Activated T-cell treated with anti-CD3 and anti-CD28 coated beads, Interleukin-2, amount 50 U/mL, for 4 hours (primary cell): ENCODE measurements around the gene PAXX. TPM values are rescaled to one million over a fixed set of nuclear protein-coding genes. Genes with fewer than 3 reads are reported as not detected.

ENCODE experiments used
- ATAC-seq, 2 donors: fragments of 200-7000 bp; cut with Tn5 transposase; one replicate each; pipeline ENCODE4 v1.10.0; 2021
- DNase-seq: peaks from one replicate; pipeline ENCODE4 v3.0.0-alpha.2; 2020
- H3K27me3 Mint-ChIP-seq: one replicate; pipeline ENCODE4 v1.8.0; 2021; ENCODE audit warnings: low read depth, mixed read lengths
- H3K36me3 Mint-ChIP-seq: one replicate; pipeline ENCODE4 v1.8.0; 2022; ENCODE audit warnings: mixed read lengths; ENCODE audit not compliant: insufficient read depth
- H3K4me1 Mint-ChIP-seq: one replicate; pipeline ENCODE4 v1.8.0; 2021; ENCODE audit warnings: low read depth, mixed read lengths
- H3K4me3 Mint-ChIP-seq: one replicate; pipeline ENCODE4 v1.8.0; 2021; ENCODE audit warnings: mild to moderate bottlenecking, moderate library complexity, mixed read lengths
- H3K9me3 Mint-ChIP-seq: one replicate; pipeline ENCODE4 v1.8.0; 2021; ENCODE audit warnings: mixed read lengths
- total RNA-seq, 3 donors: library from RNA; stranded (reverse); gene quantifications; one replicate each; pipeline ENCODE4 v1.2.1, GENCODE V29; 2021

PAXX gene, protein sequence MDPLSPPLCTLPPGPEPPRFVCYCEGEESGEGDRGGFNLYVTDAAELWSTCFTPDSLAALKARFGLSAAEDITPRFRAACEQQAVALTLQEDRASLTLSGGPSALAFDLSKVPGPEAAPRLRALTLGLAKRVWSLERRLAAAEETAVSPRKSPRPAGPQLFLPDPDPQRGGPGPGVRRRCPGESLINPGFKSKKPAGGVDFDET
- total RNA-seq: 100 to 1,000 TPM; 106 to 126 (median 123) TPM

DNA sequence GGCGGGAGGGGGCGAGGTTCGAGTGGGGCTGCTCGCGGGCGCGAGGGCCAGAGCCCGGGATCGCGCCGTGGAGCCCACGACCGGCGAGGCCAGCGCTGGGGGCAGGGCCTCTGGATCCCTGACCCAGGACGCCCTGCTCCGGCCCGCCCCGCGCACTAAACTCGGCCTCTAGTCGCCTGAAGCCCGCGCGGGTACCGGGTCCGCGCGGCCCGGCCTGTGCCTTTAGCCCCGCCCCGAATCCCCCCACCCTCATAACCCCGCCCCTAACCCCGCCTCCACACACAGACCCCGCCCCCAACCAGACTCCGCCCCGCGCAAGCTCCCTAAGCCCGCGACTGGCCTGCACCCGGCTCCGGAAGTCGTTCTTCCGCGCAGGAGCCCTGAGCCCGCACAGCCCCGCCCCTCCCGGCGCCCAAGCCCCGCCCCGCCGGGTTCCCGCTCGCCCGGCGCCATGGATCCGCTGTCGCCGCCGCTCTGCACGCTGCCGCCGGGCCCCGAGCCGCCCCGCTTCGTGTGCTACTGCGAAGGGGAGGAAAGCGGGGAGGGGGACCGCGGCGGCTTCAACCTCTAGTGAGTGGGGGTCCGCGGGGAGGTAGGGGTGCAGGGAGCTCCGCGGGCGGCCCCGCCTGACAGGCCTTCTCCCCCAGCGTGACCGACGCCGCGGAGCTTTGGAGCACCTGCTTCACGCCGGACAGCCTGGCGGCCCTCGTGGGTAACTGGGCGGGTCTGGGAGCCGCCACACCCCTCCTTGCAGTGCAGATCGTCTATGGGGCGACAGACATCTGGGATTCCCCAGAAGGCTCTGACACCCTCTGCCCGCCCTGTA lies at the start of gene PAXX:
PAXX (plus strand) TSS at position 430 of the 826 bp plus-strand sequence; CDS start at position 452, 22 bp downstream.
- Mint-ChIP-seq H3K36me3 (peaks cover 2% of the 10 kb centered on the region), H3K27me3 (peaks cover under 1% of the 10 kb centered on the region), H3K9me3 (no peaks in the 10 kb centered on the region), H3K4me3 (peak within 1 kb of the TSS; percentile 87), H3K4me1 (peaks cover 26% of the 10 kb centered on the region)
- ATAC-seq (peak; percentile 91), DNase-seq (peak; percentile 94)

DNA sequence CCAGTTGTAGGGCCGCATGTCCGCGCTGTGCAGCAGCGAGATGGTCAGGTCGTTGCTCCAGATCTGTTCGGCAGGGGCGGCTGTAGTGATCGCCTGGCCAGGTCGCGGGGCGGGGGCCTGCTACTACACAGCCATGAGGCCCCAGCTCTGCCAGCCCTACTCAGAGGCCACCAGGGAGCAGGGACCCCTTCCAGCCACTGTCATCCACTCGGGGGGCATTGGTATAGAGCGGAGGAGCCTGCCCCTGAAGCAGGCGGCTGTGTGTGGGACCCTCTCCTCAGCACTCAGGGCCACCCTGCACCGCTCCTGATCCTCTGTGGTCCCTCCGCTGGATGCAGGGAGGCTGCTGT lies 49.4 kb upstream of the PAXX start:
- Mint-ChIP-seq H3K4me1 (peaks cover 5% of the 10 kb centered on the region), H3K27me3 (no peaks in the 10 kb centered on the region), H3K4me3 (peak overlapping the region; percentile 77), H3K9me3 (no peaks in the 10 kb centered on the region), H3K36me3 (peaks cover 16% of the 10 kb centered on the region)
- ATAC-seq: no peak
- DNase-seq: no peak

DNA sequence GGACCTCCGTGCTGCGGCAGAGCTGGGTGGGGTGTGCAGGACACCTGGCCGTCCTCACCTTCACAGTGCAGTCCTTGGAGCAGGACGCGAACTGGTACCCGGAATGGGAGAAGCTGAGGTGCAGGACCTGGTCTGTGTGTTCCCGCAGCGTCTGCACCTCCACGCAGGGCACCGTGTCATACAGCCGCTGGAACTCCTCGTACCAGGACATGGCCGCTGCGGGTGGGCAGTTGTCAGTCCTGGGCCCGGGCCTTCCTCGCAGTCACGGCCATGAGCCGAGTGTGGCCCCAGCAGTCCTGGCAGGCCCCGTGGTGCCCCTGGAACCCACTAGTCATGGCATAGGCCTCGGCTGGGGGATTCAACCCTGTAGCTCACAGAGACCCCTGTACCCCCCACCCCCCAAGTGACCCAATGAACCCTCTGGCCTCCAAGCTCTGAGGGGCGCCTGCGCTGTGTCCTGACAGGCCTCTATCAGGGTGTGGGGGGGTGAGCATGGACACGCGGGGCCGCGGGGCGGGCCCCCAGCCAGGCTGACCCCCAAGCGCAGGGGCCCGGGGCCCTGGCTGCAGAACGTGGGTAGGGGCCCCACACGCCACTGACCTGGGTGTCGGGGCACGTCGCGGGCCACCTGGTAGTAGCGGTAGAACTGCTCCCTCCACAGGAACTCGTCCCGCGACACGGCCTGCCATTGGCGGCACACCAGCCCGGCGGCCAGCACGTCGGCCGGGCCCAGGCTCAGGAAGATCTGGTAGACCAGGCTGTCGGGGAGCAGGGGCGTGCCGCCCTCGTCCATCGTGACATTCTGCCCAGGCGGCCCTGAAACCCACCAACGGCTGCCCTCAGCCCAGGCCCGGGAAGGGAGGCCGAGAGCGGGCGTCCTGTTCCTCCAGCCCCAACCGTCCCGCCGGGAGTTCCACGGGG lies 48.7 kb upstream of the PAXX start:
- Mint-ChIP-seq H3K27me3 (no peaks in the 10 kb centered on the region), H3K4me3 (peak overlapping the region; percentile 80), H3K4me1 (peaks cover 7% of the 10 kb centered on the region), H3K36me3 (peaks cover 15% of the 10 kb centered on the region), H3K9me3 (no peaks in the 10 kb centered on the region)
- DNase-seq: no peak
- ATAC-seq: peak; percentile 29 to 41

DNA sequence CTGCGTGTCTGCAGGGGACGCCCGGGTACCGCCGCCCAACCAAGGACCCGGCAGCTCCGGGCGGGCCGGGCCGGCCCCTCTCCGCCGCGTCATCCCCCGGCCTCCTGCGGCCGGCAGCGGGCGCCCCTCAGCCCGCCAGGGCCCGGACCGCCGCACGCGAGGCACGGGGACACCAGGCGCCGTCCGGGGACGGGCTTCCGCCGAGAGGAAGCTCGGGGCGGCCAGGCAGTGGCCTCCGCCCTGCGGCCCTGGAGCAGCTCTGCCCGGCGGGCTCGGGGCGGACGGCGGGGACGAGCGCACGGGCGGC lies 48.1 kb upstream of the PAXX start:
- no peak for DNase-seq
- Mint-ChIP-seq H3K4me1 (peaks cover 7% of the 10 kb centered on the region), H3K27me3 (no peaks in the 10 kb centered on the region), H3K36me3 (peaks cover 11% of the 10 kb centered on the region), H3K9me3 (no peaks in the 10 kb centered on the region), H3K4me3 (peak overlapping the region; percentile 80)
- ATAC-seq: peak; percentile 59

DNA sequence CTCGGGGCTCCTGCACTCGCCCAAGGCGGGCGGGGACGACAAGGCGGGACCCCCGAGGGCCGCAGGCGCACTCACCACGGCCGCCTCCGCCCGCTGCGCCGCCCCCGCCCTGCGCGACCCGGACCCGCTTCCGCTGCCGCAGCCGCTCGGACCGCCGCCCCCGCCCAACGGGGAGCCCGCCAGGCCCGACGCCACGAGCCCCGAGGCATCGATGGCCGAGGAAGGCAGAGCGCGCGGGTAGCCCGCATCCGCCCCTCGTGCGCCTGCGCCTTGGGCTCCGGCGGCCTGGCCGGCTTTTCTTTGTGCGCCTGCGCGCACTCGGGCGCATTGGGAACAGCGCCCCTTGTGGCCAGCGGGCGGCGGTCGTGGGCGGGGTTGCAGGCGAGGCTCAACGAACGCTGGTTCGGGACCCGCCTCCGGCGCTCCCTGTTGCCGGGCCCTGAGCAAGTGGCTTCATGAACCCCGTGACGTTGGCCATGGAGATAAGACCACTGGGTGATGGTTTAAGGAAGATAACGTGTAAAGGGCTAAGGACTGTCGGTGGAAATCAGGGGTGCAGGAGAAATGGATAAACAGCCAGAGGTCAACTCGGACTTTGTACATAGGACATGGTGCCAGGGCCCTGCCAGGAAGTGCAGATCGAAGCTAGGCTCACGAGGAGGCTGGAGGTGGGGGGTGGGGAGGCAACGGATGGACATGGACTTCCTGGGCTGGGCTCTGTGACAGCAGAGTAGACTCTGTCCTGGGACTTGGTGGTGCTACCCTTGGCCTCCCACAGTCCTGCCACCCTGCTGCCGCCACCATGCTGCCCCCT lies 47.5 kb upstream of the PAXX start, which contains the start of the genes C8G and FBXW5:
C8G (plus strand) TSS at position 725 of the 814 bp plus-strand sequence; CDS start at position 803, 78 bp downstream.
FBXW5 (minus strand) TSS at position 220 of the 814 bp plus-strand sequence. CDS start 655 bp downstream, outside the sequence.
- H3K27me3 Mint-ChIP-seq: no peaks in the 10 kb centered on the region
- DNase-seq: peak; percentile 93
- peaks cover 7% of the 10 kb centered on the region for H3K4me1 Mint-ChIP-seq
- peak; percentile 79 to 80 for ATAC-seq
- H3K36me3 Mint-ChIP-seq: peaks cover 7% of the 10 kb centered on the region
- H3K4me3 Mint-ChIP-seq: peak within 1 kb of the TSS; percentile 80
- no peaks in the 10 kb centered on the region for H3K9me3 Mint-ChIP-seq

DNA sequence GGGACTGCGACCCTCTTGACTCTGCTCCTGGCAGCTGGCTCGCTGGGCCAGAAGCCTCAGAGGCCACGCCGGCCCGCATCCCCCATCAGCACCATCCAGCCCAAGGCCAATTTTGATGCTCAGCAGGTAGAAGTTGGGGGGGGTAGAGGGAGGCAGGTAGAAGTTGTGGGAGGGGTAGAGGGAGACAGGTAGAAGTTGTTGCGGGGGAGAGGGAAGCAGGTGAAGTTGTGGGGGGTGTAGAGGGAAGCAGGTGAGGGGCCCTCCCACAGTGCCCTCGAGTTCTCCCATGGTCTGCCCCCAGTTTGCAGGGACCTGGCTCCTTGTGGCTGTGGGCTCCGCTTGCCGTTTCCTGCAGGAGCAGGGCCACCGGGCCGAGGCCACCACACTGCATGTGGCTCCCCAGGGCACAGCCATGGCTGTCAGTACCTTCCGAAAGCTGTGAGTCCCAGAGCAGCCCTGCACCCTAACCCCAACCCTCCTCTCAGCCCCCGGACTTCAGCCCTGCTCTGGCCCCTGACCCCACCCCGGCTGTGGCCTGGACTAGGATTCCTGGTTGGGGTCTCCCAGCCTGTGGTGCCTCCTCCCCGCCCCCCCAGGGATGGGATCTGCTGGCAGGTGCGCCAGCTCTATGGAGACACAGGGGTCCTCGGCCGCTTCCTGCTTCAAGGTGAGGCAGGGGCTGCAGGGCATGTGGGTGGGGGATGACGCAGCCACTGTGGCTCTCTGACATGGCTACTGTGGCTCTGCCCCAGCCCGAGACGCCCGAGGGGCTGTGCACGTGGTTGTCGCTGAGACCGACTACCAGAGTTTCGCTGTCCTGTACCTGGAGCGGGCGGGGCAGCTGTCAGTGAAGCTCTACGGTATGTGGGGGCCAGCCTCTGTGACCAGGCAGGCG lies 46.6 kb upstream of the PAXX start:
- DNase-seq (no peak), ATAC-seq (no peak)
- peaks cover 7% of the 10 kb centered on the region for H3K36me3 Mint-ChIP-seq
- peaks cover 9% of the 10 kb centered on the region for H3K4me1 Mint-ChIP-seq
- no peaks in the 10 kb centered on the region for H3K27me3 Mint-ChIP-seq
- H3K9me3 Mint-ChIP-seq: no peaks in the 10 kb centered on the region
- H3K4me3 Mint-ChIP-seq: peak overlapping the region; percentile 69

DNA sequence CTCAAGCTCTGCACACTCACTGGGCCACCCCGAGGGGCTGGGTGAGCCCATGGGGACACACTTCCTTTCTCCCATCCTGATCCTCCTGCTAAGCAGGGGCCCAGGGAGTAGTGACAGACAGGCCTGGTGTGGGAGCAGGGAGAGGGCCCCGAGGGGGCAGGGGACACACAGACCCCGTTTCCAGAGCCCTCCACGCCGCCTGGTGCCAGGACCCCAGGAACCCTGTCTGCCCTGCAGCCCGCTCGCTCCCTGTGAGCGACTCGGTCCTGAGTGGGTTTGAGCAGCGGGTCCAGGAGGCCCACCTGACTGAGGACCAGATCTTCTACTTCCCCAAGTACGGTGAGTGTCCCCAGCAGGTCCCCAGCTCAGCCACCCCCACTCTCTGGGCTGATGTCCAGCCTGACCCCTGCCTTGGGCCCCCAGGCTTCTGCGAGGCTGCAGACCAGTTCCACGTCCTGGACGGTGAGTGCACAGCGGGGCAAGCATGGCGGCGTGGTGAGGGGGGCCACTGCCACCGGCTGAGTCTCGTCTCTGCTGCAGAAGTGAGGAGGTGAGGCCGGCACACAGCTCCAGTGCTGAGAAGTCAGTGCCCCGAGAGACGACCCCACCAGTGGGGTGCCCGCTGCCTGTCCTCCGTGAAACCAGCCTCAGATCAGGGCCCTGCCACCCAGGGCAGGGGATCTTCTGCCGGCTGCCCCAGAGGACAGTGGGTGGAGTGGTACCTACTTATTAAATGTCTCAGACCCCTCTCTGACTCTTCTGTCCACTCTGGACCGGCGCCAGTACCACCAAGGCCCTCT lies 45.8 kb upstream of the PAXX start:
- no peak overlapping the region for H3K4me3 Mint-ChIP-seq
- no peak for DNase-seq

DNA sequence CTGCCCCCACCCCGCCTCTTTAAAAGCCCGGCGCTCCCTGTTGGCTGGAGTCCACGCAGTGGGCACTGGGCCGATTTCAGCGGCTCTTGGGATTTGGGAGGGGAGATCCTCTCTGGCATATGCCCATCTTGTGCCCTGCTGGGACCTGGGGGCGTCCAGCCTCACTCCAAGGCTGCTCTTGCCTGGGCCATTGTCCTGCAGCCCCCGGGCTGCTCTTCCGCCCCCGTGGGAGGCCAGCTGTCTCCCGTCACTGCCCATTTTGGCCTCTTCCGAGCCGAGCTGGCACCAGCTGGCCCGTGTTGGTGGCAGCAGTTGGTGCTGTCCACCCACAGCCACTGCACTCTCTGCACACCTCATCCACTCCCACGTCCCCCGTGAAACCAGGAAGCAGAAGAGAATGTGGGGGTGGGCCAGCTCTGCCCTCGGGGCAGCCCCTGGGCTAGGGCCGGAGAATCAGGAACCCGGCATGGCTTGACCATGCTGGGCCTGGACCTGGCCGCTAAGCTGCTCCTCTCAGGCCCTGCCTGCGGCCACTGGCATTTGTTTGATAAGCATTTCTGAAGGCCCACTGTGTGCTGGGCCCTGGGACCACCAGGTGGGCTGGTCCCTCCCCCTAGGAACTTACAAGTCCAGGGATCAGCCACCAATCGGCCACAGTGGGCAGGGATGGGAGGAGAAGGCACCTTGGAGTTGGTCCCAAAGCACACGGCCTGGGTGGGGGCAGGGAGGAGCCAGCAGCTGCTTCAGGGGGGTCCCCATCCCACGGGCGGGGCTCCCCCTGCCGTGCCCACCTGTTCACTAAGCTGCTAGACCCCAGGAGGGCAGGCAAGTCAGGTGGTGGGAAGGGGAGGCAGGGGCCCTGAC lies 45.0 kb upstream of the PAXX start:
- H3K9me3 Mint-ChIP-seq: no peaks in the 10 kb centered on the region
- H3K4me3 Mint-ChIP-seq: no peak overlapping the region
- DNase-seq (no peak), ATAC-seq (no peak)
- H3K4me1 Mint-ChIP-seq: peaks cover 7% of the 10 kb centered on the region
- H3K36me3 Mint-ChIP-seq: no peaks in the 10 kb centered on the region
- H3K27me3 Mint-ChIP-seq: no peaks in the 10 kb centered on the region

More for the DNA sequence above, 45.8 kb upstream of the PAXX start:
- peaks cover 4% of the 10 kb centered on the region for H3K36me3 Mint-ChIP-seq
- peaks cover 9% of the 10 kb centered on the region for H3K4me1 Mint-ChIP-seq
- ATAC-seq: no peak
- no peaks in the 10 kb centered on the region for H3K27me3 Mint-ChIP-seq
- no peaks in the 10 kb centered on the region for H3K9me3 Mint-ChIP-seq

DNA sequence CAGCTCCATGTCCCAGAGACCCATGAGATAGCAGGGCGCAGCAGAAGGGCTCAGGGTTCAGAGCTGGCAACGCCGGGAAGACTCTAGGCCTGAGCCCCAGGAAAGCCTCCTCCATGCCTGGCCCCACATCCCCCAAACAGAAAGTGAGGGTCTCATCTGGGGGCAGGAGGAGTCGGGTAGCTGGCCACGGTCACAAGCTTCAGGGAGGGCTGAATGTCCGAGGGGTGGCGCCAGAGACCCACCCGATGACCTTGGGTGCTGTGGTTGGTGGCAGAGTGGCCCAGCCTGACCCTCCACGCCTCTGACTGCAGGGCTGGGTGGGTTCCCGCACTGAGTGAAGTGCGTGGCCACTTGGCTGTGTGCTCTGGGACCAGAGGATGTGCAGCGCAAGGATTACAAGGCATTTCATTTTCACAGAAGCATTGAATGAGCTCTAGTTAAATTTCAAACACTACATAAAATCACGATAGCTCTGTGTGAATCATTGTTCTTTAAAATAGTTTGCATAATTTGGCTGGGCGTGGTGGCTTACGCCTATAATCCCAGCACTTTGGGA lies 44.2 kb upstream of the PAXX start:
- H3K4me3 Mint-ChIP-seq: peak overlapping the region; percentile 80
- no peaks in the 10 kb centered on the region for H3K27me3 Mint-ChIP-seq
- H3K4me1 Mint-ChIP-seq: peaks cover 7% of the 10 kb centered on the region
- DNase-seq (no peak), ATAC-seq (no peak)
- H3K36me3 Mint-ChIP-seq: no peaks in the 10 kb centered on the region
- no peaks in the 10 kb centered on the region for H3K9me3 Mint-ChIP-seq

DNA sequence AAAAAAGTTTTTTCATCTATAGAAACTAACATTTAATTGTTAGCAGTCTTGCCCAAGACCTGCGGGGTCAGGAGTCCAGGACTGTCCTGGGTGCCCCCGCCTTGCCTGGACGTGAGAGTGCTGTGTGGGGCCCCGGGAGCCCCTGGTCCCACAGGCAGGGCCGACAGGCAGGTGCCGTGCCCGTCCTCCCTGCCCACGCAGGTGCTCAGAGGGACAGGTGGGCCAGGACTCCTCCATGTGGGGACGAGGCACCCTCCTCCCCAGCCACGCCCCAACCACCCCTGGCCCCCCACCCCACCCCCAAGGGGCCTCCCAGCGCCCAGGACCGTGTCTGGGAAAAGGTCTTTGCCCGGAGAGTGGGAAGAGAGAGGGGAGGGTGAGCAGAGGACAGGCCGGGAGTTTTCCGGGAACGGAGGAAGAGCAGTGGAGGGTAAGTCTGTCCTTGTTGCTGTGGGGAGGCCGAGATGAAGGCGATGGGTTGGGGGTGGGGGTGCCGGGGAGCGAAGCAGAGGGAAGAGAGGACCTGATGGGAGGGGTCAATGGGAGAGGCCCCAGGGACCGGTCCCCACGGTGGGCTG lies 42.9 kb upstream of the PAXX start:
- ATAC-seq: peak in 1 of 2 donors; percentile 2
- Mint-ChIP-seq H3K27me3 (no peaks in the 10 kb centered on the region), H3K9me3 (no peaks in the 10 kb centered on the region), H3K4me1 (peaks cover 7% of the 10 kb centered on the region), H3K4me3 (peak overlapping the region; percentile 80), H3K36me3 (no peaks in the 10 kb centered on the region)
- DNase-seq: no peak
